Amniotic stem cell (primary cell): Measurements from ENCODE around the gene MUCL1.

Experiments used
- DNase-seq: peaks from one replicate; lab custom pipeline; 2025; lab: John Stamatoyannopoulos, UW

MUCL1 gene

GRCh38 chr12:54891717-54892478, 37.6 kb downstream of the MUCL1 start:
- no peak for DNase-seq
